D721Med (cell line): Measurements from ENCODE around the gene CEP85.

Experiments
- DNase-seq: peaks from one replicate; pipeline ENCODE4 v3.0.0; 2011; ENCODE audit warnings: low spot score; ENCODE audit not compliant: insufficient read length
- FAIRE-seq: peaks from 2 replicates; lab custom pipeline; 2011; peaks lifted over from hg19 to GRCh38; lab: Jason Lieb, UNC
- TF ChIP-seq, protein P1 (sequence below): IDR thresholded peaks from 2 replicates; pipeline ENCODE4 v1.5.1; 2012; ENCODE audit warnings: mild to moderate bottlenecking, control low read depth; ENCODE audit not compliant: insufficient read depth; ENCODE audit errors: missing control alignments

CEP85 gene

DNA sequence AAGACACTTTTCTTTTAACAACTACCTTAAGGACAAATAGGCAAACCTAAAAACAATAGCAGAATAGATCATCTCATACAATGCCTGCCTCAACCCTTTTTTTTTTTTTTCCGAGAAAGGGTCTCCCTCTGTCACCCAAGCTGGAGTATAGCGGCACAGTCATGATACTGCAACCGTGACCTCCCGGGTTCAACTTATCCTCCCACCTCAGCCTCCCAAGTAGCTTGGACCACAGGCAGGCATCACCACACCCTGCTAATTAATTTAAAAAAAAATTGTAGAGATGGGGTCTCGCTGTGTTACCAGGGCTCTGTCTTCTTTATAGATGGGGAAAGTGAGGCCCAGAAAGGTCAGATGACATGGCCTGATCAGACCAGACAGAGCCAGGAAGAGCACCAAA is 53.8 kb downstream of the CEP85 start:
- FAIRE-seq, result no peak
- DNase-seq, result no peak
- TF ChIP-seq, protein P1, sequence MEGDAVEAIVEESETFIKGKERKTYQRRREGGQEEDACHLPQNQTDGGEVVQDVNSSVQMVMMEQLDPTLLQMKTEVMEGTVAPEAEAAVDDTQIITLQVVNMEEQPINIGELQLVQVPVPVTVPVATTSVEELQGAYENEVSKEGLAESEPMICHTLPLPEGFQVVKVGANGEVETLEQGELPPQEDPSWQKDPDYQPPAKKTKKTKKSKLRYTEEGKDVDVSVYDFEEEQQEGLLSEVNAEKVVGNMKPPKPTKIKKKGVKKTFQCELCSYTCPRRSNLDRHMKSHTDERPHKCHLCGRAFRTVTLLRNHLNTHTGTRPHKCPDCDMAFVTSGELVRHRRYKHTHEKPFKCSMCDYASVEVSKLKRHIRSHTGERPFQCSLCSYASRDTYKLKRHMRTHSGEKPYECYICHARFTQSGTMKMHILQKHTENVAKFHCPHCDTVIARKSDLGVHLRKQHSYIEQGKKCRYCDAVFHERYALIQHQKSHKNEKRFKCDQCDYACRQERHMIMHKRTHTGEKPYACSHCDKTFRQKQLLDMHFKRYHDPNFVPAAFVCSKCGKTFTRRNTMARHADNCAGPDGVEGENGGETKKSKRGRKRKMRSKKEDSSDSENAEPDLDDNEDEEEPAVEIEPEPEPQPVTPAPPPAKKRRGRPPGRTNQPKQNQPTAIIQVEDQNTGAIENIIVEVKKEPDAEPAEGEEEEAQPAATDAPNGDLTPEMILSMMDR, result no peak

DNA sequence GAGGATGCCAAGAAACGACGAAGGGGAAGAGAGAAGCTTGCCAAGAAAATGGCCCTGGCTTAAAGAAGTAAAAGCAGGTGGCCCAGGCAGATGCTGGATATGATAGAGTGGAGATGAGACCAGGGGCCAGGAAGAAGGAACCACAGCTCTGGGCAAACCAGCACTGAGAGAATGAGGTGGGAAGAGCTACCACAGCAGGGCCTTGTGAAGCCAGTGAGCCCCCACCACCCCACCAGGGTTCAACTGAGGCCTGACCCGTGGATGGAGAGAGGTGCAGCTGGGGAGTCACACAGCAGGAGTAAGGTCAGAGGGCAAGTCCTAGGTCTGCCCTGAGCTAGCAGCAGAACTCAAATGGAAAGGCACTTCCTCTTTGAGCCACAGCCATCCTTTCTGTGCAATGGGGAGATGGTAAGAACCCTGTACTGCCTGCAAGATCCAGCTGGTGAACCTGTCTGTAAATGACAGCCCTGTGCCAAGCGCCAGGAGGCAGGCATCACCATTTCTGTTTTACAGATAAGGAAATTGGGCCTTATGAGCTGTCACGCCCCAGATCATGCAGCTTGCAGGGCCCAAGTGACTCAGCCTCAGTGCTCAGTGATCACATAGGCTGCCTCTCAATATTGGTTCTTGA is 54.4 kb downstream of the CEP85 start:
- TF ChIP-seq, protein P1, result no peak
- DNase-seq, result no peak
- no peak for FAIRE-seq

DNA sequence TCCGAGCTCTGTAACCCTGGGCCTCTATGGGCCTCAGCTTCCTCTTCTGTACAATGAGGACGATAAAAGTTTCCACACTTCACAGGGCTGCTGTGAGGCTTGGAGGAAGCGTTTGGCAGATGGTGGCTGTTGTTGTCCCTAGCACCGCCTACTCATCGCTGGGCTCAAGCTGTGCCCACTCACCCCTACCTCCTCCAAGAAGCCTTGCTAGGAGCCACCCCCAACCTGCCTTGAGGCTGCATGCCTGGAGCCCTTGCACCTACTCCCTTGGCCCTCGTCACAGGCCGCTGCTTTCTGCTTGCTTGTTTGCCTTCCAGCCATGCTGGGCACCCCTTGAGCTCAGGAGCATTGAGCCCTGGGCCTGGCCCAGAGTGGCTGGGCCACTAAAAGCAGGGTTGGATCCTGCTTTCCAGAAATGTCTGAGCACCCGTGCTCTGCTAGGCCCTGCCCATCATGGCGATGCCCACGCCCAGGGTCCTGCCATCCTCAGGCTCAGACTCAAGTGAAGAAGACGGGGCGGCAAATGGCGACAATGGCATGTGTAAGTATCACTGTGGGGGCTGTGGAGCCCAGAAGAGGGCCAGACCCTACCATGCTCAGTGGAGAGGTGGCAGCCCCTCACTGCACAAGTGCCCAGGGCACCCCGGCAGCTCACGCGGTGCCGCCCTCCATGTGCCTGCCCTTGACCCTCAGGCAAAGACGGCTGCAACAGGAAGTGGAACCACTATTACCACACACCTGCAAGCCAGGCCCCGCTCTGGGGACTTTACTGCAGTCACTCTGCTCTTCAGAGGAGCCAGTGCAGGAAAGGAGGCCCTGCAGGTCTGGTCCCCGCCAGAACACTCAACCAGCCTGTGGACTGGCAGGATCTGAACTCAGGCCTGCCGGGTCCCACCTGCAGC is 55.4 kb downstream of the CEP85 start:
- DNase-seq, result no peak
- TF ChIP-seq, protein P1, result no peak
- FAIRE-seq, result no peak

- FAIRE-seq (no peak), DNase-seq (no peak)
- TF ChIP-seq, protein P1, result no peak
Observed at GRCh38 chr1:26290122-26290881, 56.3 kb downstream of the CEP85 start.

DNA sequence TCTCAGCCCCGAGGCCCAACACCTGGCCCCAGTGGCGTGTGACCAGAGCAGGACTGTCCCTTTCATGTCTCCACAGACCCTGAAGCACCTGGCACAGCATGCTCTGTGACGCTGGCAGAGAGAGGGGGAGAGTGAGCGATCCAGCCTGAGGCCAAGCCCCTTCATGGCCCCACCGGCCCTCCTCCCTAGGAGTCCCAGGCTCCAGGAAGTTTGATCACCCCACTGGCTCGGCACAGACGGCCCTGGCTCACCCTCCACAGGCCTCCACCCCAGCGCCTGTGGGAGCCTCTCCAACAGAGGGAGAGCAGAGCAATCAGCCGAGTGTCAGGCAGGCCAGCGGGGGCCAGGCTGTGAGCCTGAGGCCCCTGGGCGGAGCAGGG is 56.9 kb downstream of the CEP85 start:
- DNase-seq (no peak), FAIRE-seq (no peak)
- TF ChIP-seq, protein P1, result no peak

DNA sequence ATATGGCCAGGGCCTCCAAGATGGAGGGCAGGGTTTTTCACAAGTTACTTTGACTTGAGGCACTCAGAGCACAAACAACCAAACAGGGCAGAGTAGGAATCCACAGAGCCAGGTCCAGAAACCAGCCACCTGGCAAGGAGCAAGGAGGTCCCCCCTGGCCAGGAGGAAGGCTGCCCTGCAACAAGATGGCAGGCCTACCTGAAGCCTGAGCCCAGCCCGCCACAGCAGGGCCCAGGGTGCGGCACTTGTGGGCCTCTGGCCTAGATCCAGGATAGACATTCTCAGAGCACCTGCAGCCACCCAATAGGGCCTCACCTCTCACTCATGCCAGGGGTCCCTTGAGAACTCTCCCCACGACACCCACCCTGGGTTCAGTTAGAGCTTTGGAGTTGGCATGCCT is 57.4 kb downstream of the CEP85 start:
- DNase-seq, result no peak
- TF ChIP-seq, protein P1, result no peak
- FAIRE-seq, result no peak
